ENCODE results near the gene PRELID2. TPM values are rescaled to one million over a fixed set of nuclear protein-coding genes. Genes with fewer than 3 reads are reported as not detected.

The PRELID2 gene
- total RNA-seq, 2 experiments from 2014 or later, result 2.2 to 2.5 TPM

- Mint-ChIP-seq H3K27ac (no peak overlapping the region), H3K27me3 (no peaks in the 10 kb centered on the region), H3K36me3 (no peaks in the 10 kb centered on the region), H3K4me3 (no peak overlapping the region), H3K4me1 (no peaks in the 10 kb centered on the region), H3K9me3 (no peaks in the 10 kb centered on the region)
- DNase-seq, result no peak
These were observed 42.3 kb downstream of the PRELID2 start for GRCh38 chr5:145792840-145793239.

GRCh38 chr5:145791866-145792265 lies 43.3 kb downstream of the PRELID2 start:
- H3K4me1 Mint-ChIP-seq, result no peaks in the 10 kb centered on the region
- H3K4me3 Mint-ChIP-seq, result no peak overlapping the region
- no peak for DNase-seq
- H3K27ac Mint-ChIP-seq, result no peak overlapping the region
- no peaks in the 10 kb centered on the region for H3K9me3 Mint-ChIP-seq
- H3K27me3 Mint-ChIP-seq, result no peaks in the 10 kb centered on the region
- H3K36me3 Mint-ChIP-seq, result no peaks in the 10 kb centered on the region

- H3K4me1 Mint-ChIP-seq, result no peaks in the 10 kb centered on the region
- H3K4me3 Mint-ChIP-seq, result no peak overlapping the region
- no peak for DNase-seq
- H3K9me3 Mint-ChIP-seq, result no peaks in the 10 kb centered on the region
- no peak overlapping the region for H3K27ac Mint-ChIP-seq
- H3K27me3 Mint-ChIP-seq, result no peaks in the 10 kb centered on the region
- H3K36me3 Mint-ChIP-seq, result no peaks in the 10 kb centered on the region
These were observed 47.1 kb downstream of the PRELID2 start for GRCh38 chr5:145787996-145788395.

- Mint-ChIP-seq H3K4me1 (no peaks in the 10 kb centered on the region), H3K4me3 (no peak overlapping the region), H3K36me3 (no peaks in the 10 kb centered on the region), H3K27ac (no peak overlapping the region), H3K27me3 (no peaks in the 10 kb centered on the region), H3K9me3 (no peaks in the 10 kb centered on the region)
- DNase-seq, result no peak
These were observed 47.6 kb downstream of the PRELID2 start for GRCh38 chr5:145787507-145787906.

- Mint-ChIP-seq H3K27me3 (no peaks in the 10 kb centered on the region), H3K4me3 (no peak overlapping the region), H3K9me3 (no peaks in the 10 kb centered on the region), H3K36me3 (no peaks in the 10 kb centered on the region), H3K27ac (no peak overlapping the region), H3K4me1 (no peaks in the 10 kb centered on the region)
- DNase-seq, result no peak
These were observed 48.1 kb downstream of the PRELID2 start for GRCh38 chr5:145787001-145787400.

- H3K27me3 Mint-ChIP-seq, result no peaks in the 10 kb centered on the region
- H3K4me3 Mint-ChIP-seq, result no peak overlapping the region
- H3K27ac Mint-ChIP-seq, result no peak overlapping the region
- no peaks in the 10 kb centered on the region for H3K4me1 Mint-ChIP-seq
- no peak for DNase-seq
- H3K36me3 Mint-ChIP-seq, result no peaks in the 10 kb centered on the region
- no peaks in the 10 kb centered on the region for H3K9me3 Mint-ChIP-seq
These were observed 54.2 kb downstream of the PRELID2 start for GRCh38 chr5:145780982-145781381.

- Mint-ChIP-seq H3K4me3 (no peak overlapping the region), H3K9me3 (no peaks in the 10 kb centered on the region), H3K36me3 (no peaks in the 10 kb centered on the region), H3K27me3 (no peaks in the 10 kb centered on the region), H3K27ac (no peak overlapping the region), H3K4me1 (no peaks in the 10 kb centered on the region)
- DNase-seq, result no peak
These were observed 56.8 kb downstream of the PRELID2 start for GRCh38 chr5:145778144-145778900.

GRCh38 chr5:145777445-145778063 lies 57.6 kb downstream of the PRELID2 start:
- H3K36me3 Mint-ChIP-seq, result no peaks in the 10 kb centered on the region
- no peak overlapping the region for H3K4me3 Mint-ChIP-seq
- H3K9me3 Mint-ChIP-seq, result no peaks in the 10 kb centered on the region
- no peaks in the 10 kb centered on the region for H3K4me1 Mint-ChIP-seq
- no peak overlapping the region for H3K27ac Mint-ChIP-seq
- H3K27me3 Mint-ChIP-seq, result no peaks in the 10 kb centered on the region
- no peak for DNase-seq

- Mint-ChIP-seq H3K9me3 (no peaks in the 10 kb centered on the region), H3K27me3 (no peaks in the 10 kb centered on the region), H3K4me1 (no peaks in the 10 kb centered on the region), H3K4me3 (no peak overlapping the region), H3K27ac (no peak overlapping the region), H3K36me3 (no peaks in the 10 kb centered on the region)
- DNase-seq, result no peak
These were observed 58.3 kb downstream of the PRELID2 start for GRCh38 chr5:145776886-145777285.

GRCh38 chr5:145775893-145776444 lies 59.2 kb downstream of the PRELID2 start:
- H3K9me3 Mint-ChIP-seq, result no peaks in the 10 kb centered on the region
- no peak for DNase-seq
- H3K4me1 Mint-ChIP-seq, result no peaks in the 10 kb centered on the region
- no peaks in the 10 kb centered on the region for H3K27me3 Mint-ChIP-seq
- H3K4me3 Mint-ChIP-seq, result no peak overlapping the region
- no peaks in the 10 kb centered on the region for H3K36me3 Mint-ChIP-seq
- H3K27ac Mint-ChIP-seq, result no peak overlapping the region

- H3K4me3 Mint-ChIP-seq, result no peak overlapping the region
- H3K27ac Mint-ChIP-seq, result no peak overlapping the region
- no peaks in the 10 kb centered on the region for H3K4me1 Mint-ChIP-seq
- no peak for DNase-seq
- H3K27me3 Mint-ChIP-seq, result no peaks in the 10 kb centered on the region
- no peaks in the 10 kb centered on the region for H3K9me3 Mint-ChIP-seq
- H3K36me3 Mint-ChIP-seq, result no peaks in the 10 kb centered on the region
These were observed 59.7 kb downstream of the PRELID2 start for GRCh38 chr5:145775411-145775810.

- DNase-seq, result no peak
- Mint-ChIP-seq H3K27ac (no peak overlapping the region), H3K9me3 (no peaks in the 10 kb centered on the region), H3K4me3 (no peak overlapping the region), H3K27me3 (no peaks in the 10 kb centered on the region), H3K36me3 (no peaks in the 10 kb centered on the region), H3K4me1 (no peaks in the 10 kb centered on the region)
These were observed 60.7 kb downstream of the PRELID2 start for GRCh38 chr5:145774442-145774841.

GRCh38 chr5:145772466-145772865 lies 62.7 kb downstream of the PRELID2 start:
- Mint-ChIP-seq H3K4me1 (no peaks in the 10 kb centered on the region), H3K27ac (no peak overlapping the region), H3K4me3 (no peak overlapping the region), H3K9me3 (no peaks in the 10 kb centered on the region), H3K27me3 (no peaks in the 10 kb centered on the region), H3K36me3 (no peaks in the 10 kb centered on the region)
- DNase-seq, result no peak

- H3K36me3 Mint-ChIP-seq, result no peaks in the 10 kb centered on the region
- no peak overlapping the region for H3K27ac Mint-ChIP-seq
- no peaks in the 10 kb centered on the region for H3K4me1 Mint-ChIP-seq
- H3K4me3 Mint-ChIP-seq, result no peak overlapping the region
- no peaks in the 10 kb centered on the region for H3K27me3 Mint-ChIP-seq
- DNase-seq, result no peak
- no peaks in the 10 kb centered on the region for H3K9me3 Mint-ChIP-seq
These were observed 66.3 kb downstream of the PRELID2 start for GRCh38 chr5:145768863-145769262.

- Mint-ChIP-seq H3K4me3 (no peak overlapping the region), H3K27me3 (no peaks in the 10 kb centered on the region), H3K9me3 (no peaks in the 10 kb centered on the region), H3K27ac (no peak overlapping the region), H3K36me3 (no peaks in the 10 kb centered on the region), H3K4me1 (no peaks in the 10 kb centered on the region)
- DNase-seq, result no peak
These were observed 70.8 kb downstream of the PRELID2 start for GRCh38 chr5:145764325-145764724.

- H3K4me1 Mint-ChIP-seq, result no peaks in the 10 kb centered on the region
- H3K9me3 Mint-ChIP-seq, result no peaks in the 10 kb centered on the region
- no peak overlapping the region for H3K4me3 Mint-ChIP-seq
- no peak overlapping the region for H3K27ac Mint-ChIP-seq
- H3K27me3 Mint-ChIP-seq, result no peaks in the 10 kb centered on the region
- no peaks in the 10 kb centered on the region for H3K36me3 Mint-ChIP-seq
- DNase-seq, result no peak
These were observed 72.3 kb downstream of the PRELID2 start for GRCh38 chr5:145762833-145763232.
